Retinal pigment epithelial cell (primary cell): ENCODE data around the gene KCNJ3.

Source experiments
- DNase-seq: peaks from one replicate; pipeline ENCODE4 v3.0.0-alpha.2; 2010; ENCODE audit warnings: low read depth
- H3K4me3 ChIP-seq: 2 replicates; pipeline ENCODE4 v1.5.1; 2011; ENCODE audit warnings: mild to moderate bottlenecking, low read length, control low read depth, moderate library complexity
- TF ChIP-seq, protein P1 (sequence below): conservative IDR thresholded peaks from 2 replicates; pipeline ENCODE4 v1.5.1; 2011; ENCODE audit warnings: low read depth, low read length, control low read depth, inconsistent platforms

KCNJ3 gene

DNA sequence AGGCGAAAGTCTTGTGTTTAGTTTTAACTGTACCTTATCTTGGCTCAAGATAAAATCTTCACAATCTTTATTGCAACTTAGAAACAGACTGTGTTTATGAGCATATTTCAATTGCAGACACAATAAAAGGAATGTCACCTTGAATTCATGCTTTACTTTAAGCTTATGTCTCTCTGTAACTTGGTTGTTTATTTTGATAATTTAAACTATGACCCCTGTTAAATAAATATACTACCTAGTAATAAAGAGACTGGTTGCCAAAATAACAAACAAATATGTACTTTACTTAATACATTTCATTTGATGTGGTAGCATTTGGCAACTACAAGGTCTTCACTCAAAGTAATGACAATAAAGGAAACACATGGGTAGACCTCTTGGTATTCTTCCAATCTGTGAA is 202.6 kb downstream of the KCNJ3 start:
- TF ChIP-seq, protein P1, sequence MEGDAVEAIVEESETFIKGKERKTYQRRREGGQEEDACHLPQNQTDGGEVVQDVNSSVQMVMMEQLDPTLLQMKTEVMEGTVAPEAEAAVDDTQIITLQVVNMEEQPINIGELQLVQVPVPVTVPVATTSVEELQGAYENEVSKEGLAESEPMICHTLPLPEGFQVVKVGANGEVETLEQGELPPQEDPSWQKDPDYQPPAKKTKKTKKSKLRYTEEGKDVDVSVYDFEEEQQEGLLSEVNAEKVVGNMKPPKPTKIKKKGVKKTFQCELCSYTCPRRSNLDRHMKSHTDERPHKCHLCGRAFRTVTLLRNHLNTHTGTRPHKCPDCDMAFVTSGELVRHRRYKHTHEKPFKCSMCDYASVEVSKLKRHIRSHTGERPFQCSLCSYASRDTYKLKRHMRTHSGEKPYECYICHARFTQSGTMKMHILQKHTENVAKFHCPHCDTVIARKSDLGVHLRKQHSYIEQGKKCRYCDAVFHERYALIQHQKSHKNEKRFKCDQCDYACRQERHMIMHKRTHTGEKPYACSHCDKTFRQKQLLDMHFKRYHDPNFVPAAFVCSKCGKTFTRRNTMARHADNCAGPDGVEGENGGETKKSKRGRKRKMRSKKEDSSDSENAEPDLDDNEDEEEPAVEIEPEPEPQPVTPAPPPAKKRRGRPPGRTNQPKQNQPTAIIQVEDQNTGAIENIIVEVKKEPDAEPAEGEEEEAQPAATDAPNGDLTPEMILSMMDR, result no peak
- DNase-seq, result no peak

More for the DNA sequence above, 202.6 kb downstream of the KCNJ3 start:
- no peak overlapping the region for H3K4me3 ChIP-seq
